ENCODE measurements around the gene CHRM4. TPM values are rescaled to one million over a fixed set of nuclear protein-coding genes. Genes with fewer than 3 reads are reported as not detected.
A peak's percentile ranks its signal among the peaks of the same experiment; 100 is the strongest.

Gene CHRM4
- total RNA-seq, 1 donor from 2014 or later = 0.12 TPM

DNA sequence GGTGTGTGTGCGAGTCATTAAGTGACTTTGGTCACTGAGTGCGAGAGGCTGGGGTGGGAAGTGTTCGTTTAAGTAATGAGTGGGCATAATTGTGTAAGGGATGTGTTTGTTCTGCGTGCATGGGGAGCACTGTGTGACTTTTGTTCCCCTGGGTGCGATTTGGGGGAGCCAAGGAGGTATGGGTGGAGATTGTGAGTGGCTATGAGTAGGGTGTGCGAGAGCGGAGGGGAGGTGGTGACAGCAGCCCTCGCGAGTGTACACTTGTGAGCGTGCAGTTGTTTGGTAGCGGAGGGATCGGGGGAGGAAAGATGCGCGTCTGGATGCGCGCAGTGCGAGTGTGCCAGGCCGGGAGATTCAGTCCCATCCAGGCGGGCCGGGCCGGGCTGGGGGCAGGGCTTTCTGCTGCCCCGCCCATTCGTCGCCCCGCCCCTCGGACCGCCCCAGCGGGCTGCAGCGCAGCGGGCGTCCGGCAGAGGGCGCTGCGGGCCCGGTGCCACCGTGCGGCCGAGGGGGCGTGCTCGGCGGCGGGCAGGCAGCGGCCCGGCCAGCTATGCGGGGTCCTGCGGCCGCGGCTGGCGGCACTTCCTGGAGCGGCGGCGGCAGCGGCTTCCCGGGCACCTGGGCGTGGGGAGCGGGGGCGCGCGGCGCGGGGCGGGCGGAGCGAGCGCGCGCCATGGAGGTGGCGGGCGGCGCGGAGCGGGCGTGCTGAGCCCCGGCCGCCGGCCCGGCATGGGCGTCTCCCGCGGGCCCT lies 44.5 kb downstream of the CHRM4 start, which contains the start of gene DGKZ:
Gene DGKZ (plus strand): TSS at position 578 of the 751 bp plus-strand sequence. CDS start 197 bp downstream, outside the sequence.
- peak; percentile 88 for ATAC-seq

DNA sequence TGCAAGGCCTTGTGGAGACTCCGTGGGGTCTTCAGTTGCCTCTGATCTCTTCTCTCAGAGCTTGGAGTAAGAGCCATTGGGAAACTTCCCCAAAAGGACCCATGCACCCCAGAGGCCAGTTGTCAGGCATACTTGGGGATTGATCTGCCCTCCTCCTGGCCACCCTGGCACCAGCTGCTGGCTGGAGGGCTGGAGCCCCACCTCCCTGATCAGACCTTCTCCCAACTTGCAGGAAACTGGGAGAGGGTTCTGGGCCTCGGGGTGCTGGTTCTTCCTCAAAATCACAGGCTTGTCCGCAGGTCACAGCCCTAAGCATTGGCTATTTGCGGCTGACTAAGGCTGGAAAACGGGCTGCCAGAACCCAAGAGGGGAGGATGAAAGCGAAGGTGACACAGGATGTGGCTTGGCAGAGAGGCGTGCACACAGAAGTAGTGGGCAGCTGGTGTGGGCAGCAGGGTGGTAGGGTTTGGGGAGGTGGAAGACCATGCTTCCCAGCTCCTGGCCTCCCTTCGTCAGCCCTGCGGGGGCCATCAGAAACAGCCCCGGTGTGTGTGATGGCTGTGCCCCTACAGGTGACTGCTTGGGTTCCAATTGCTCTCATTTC lies 45.6 kb downstream of the CHRM4 start:
- no peak for ATAC-seq

DNA sequence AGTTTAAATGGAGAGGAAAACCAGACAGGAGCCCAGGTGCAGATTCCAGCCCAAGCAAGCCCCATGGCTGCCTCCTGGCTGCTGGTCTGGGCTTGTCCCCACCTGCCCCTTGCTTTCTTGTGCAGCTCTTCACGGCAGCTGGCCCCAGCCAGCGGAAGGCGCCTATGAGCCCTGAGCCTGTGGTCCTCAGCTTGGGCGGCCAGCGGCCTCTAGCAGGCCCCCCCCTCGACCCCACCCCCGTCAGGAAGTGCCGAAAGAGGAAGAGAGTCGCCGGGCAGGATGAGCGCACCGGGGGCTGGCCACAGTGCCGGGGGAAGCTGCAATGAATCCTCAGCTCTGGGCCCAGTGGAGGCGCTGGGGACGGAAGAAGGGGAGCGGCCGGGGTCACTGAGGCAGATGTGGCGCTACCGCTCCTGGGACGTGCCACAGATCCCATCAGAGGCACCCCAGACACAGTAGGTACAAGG lies 46.4 kb downstream of the CHRM4 start:
- ATAC-seq = peak; percentile 34

DNA sequence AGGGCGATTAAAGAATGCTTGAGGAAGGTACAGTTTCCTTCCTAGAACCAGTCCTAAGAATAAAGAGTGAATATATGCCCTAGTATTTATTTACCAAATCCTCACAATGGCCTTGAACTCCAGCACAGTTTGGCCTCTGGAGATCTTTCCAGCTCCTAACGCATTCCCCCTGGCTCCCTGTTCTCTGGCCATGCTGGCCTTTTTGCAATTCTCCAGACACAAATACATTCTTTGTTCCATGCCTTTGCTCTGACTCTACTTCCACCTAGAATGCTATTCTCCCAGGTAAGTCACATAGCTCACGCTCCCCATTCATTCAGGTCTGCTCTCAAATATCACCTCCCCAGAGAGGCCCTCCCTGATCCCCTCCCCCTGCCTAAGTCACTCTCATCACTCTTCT lies 48.1 kb downstream of the CHRM4 start:
- no peak for ATAC-seq

DNA sequence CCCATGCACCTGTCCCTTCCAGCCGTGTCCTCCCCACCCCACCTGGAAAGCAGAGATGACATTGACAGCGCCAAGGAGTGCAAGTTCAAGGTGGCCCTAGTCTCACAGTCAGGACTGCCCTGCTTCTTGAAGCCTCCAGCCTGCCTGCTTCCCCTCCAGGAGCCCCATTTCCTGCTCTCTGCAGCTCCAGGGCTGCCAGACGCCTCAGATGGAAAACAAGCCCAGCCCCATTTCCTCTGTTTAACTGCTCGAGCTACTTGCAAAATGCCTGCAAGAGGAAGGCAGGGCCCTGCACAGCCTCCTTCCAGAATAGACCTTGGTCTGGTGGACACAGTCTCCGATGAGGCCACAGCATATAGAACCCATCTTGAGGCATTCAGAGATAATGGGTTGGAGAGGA lies 49.3 kb downstream of the CHRM4 start:
- ATAC-seq = no peak

DNA sequence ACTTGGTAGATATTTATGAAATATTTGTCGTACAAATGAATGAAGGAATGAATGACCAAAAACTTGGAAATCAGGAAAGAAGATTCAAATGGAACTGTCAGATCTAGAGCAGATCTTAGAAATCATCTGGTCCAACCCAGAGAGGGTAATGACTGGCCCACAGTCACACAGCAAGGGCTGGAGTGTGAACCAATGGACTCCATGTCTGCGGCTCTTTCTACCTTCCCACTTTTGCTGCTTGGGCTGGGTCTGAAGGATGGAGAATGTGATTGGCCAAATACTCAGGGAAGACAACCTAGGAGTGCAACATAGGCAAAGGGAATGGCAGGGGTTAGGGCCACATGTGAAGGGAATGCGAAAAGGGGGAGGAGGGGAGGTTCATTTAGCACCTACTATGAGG lies 50.1 kb downstream of the CHRM4 start:
- no peak for ATAC-seq

DNA sequence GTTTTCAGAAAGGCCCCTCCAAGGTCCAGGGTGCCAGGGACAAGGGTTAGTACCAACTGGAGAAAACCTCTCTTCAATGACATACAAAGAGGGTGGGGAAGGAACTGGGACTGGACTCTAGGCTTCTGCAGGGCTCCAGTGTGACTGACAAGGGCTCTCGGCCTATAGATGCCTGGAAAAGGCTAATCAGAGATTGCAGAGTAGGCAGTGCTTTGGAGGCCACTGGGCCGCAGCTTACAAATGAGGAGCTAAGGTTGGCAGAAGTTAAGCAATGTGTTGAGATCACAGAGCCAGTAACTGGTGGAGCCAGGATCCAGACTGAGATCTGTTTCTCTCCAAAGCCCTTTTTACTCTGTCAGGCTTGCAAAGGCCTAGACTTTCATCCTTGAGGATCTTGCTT lies 51.8 kb downstream of the CHRM4 start:
- no peak for ATAC-seq

DNA sequence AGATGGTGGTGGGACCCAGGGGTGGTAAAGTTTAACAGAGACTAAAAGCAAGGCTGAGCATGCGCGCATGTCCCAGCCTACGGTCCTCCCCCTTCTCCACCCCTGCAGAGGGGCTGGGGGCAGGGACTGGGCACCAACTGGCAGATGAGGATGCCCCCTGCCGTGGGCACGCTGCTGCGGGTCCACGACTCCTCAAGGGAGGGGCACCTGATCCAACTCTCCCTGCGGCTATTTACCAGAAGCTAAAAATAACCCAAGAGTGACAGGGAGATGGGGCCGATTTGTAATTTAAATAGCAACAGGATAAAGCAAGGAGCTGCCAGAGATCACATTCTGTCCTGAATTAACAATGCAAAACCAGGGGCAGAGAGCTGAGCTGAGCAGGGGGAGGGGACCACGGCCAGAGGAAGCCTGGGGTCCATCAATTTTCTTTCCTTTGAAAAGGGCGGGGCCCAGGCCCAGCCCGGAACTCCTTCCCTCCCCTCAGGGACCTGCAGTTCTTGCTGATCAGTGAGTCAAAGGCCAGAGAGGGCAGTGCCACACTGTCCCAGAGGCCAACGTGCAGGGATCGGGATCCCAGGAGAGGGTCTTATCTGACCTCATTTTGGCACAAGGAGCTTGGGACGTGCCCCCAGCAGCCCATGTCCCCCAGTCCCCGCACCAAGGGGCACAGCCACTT lies 52.4 kb downstream of the CHRM4 start:
- ATAC-seq = peak; percentile 31

DNA sequence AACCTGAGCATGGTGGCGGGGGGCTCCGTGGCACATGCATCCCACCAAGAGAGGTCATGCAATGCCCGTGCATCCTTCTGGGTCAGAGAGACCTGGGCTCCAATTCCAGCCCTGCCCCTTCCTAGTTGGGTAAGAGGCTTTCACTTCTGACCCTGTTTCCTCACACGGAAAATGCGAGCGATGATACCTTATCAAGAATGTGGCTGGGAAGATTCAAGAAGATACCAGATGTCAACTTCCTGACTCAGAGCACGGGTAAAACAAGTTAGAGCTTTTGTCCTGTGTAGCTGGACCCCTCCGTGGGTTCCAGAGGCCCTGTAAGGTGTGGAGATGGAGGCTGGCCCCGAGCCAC lies 53.0 kb downstream of the CHRM4 start:
- ATAC-seq = no peak

DNA sequence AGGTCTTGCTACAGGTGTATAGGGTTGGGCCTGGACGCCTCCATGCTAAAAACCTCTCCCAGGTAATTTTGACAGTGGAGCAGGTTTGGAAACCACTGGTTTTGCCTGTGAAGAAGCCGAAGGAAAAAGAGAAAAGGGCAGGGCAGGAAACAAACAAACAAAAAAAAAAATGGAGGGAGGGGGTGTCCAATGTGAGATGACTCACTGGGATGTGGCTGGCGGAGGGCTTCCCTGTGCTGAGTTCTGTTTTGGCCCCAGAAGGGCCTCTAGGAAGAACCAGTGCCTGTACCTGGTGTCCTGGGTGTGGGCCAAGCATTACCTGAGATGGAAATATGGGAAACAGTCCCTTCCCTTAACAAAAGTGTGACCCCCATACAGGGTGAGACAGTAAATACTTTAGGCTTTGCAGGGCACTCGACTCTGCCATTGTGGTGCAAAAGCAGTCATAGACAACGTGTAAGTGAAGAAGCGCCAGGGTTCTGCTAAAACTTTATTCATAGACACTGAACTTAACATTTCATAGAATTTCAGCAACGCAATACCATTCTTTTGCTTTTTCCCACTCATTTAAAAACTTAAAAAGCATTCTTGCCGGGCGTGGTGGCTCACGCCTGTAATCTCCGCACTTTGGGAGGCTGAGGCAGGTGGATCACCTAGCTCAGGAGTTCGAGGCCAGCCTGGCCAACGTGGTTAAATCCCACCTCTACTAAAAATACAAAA lies 53.8 kb downstream of the CHRM4 start:
- ATAC-seq = no peak

DNA sequence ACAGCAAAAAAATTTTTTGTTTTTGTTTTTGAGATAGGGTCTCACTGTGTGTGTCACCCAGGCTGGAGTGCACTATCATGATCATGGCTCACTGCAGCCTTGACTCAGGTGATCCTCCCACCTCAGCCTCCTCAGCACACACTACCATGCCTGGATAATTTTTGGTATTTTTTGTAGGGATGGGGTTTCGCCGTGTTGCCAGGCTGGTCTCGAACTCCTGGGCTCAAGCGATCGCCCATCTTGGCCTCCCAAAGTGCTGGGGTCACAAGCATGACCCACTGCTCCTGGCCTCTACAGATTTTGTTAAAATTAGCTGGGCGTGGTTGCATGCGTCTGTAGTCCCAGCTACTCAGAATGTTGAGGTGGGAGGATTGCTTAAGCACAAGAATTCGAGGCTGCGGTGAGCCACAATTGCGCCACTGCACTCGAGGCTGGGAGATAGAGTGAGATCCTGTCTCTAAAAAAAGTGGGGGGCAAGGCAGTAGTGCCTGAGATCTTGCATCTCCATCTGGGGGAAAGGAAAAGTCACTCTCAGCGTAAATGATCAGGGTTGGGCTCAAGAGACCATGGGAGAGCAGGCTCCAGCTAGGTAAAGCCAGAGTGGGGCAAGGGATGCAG lies 54.9 kb downstream of the CHRM4 start:
- no peak for ATAC-seq

DNA sequence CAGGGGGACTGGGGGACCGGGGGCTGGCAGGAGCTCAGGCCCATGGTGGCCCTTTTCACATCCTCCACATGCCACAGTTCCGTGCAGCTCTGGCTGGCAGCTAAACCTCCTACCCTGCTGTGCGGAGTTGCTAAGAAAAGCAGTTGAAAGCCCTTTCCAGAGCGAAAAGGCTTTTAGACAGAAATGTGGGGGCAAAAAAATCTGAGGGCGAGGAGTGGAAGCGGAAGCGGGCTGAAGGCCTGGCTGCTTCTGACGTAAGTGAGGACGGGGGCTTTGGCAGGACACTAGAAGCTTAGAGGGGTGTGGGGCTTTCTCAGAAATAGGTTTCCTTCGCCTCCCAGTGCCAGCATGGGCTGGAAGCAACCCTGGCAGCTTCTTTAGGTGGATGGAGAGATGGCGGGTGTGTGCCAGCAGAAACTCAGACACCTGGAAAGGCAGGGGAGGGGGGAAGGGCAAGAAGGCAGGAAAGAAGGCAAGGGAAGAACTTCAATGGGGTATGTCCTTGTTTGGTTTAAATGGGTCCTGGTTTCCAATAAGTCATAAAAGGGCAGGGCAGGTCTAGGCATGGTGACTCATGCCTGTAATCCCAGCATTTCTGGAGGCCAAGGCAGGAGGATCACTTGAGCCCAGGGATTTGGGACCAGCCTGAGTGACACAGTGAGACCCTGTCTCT lies 55.5 kb downstream of the CHRM4 start:
- ATAC-seq = no peak

DNA sequence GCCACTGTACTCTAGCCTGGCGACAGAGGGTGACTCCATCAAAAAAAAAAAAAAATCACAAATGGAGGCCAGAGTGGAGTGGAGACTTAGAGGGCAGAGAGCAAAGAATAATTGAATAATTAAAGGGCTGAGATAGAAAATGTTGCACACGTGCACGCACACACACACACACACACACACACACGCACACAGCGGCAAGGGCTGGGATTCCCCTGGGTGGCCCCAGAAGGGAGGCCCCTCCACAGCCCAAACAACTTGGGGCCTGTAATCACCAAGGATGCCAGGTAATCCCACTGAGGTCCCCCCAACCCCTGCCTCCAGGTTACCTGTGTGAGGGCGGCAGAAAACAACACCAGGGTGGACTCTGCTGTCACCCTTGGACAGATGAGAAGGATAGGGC lies 56.3 kb downstream of the CHRM4 start:
- no peak for ATAC-seq

DNA sequence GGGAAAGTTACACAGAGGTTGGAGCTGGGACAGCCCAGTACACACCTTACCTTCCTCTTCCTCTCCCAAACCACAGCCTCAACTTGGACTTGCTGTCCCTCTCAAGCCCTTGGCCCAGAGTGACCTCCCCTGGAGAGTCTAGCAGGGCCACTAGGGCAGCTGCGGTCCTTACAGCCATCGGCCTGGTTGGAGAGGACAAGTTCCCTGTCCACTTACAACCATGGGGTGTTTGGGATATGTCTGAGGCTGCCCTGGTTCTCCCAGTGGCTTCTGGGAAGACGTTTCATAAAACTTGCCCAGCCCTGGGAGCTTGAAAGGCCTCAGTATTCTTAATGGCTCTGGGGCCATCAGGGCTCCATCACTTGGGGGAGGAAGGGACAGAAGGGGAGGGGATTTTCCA lies 57.4 kb downstream of the CHRM4 start:
- ATAC-seq = no peak

Other genes with a start within 250 kb of the CHRM4 start
- gene CREB3L1, start 114.1 kb downstream of the CHRM4 start, total RNA-seq = 0.64 TPM
- 31.4 TPM for gene DGKZ, start 44.3 kb downstream of the CHRM4 start, total RNA-seq
- 40.9 TPM for gene MDK, start 10.1 kb downstream of the CHRM4 start, total RNA-seq
- gene AMBRA1, start 202.2 kb upstream of the CHRM4 start, total RNA-seq = 16.8 TPM
- 3.2 TPM for gene HARBI1, start 225.5 kb upstream of the CHRM4 start, total RNA-seq
- 37.3 TPM for gene ATG13, start 225.8 kb upstream of the CHRM4 start, total RNA-seq